Gastrocnemius medialis (tissue), 4 donors: ENCODE results near the gene RBP7. TPM values are rescaled to one million over a fixed set of nuclear protein-coding genes. Genes with fewer than 3 reads are reported as not detected.

Experiments
- ATAC-seq, 2 donors: fragments of 150-250 bp; one replicate each; pipeline ENCODE4 v1.9.1; 2016
- DNase-seq, 2 donors: peaks; one replicate each; pipeline ENCODE4 v3.0.0-alpha.2; 2019
- H3K27ac ChIP-seq, 4 donors: fragments of 200-600 bp; sonication (generic); 1 replicate in 1 of 4; 2 replicates in 3 of 4; pipeline ENCODE4 v1.5.1; 2016 to 2018; ENCODE audit warnings: mild to moderate bottlenecking in 2 of 4, moderate library complexity in 1 of 4
- H3K27me3 ChIP-seq, 3 donors: fragments of 200-600 bp; sonication (generic) in 2 of 3; 1 replicate in 1 of 3; 2 replicates in 2 of 3; pipeline versions ENCODE4 v1.5.1 to v1.6.0; 2016 to 2019; ENCODE audit warnings: mild to moderate bottlenecking in 1 of 3, moderate library complexity in 1 of 3
- H3K36me3 ChIP-seq, 2 donors: fragments of 200-600 bp; sonication (generic) in 1 of 2; one replicate each; pipeline ENCODE4 v1.5.1; 2017 to 2018
- H3K4me1 ChIP-seq, 2 donors: fragments of 200-600 bp; sonication (generic) in 1 of 2; one replicate each; pipeline ENCODE4 v1.5.1; 2016 to 2017; ENCODE audit warnings: mild to moderate bottlenecking in 2 of 2
- H3K4me3 ChIP-seq, 4 donors: fragments of 200-600 bp; sonication (generic) in 3 of 4; 1 replicate in 1 of 4; 2 replicates in 3 of 4; pipeline ENCODE4 v1.5.1; 2016 to 2019; ENCODE audit warnings: mild to moderate bottlenecking in 2 of 4
- H3K9me3 ChIP-seq, 3 donors: fragments of 200-600 bp; sonication (generic) in 2 of 3; 1 replicate in 1 of 3; 2 replicates in 2 of 3; pipeline ENCODE4 v1.5.1; 2016 to 2019
- POLR2A ChIP-seq, 2 donors: fragments of 450-650 bp; IDR thresholded peaks; one replicate each; pipeline ENCODE4 v1.6.1; 2017; ENCODE audit warnings: antibody characterized with exemption in 2 of 2, mild to moderate bottlenecking in 2 of 2, moderate library complexity in 2 of 2
- in situ Hi-C, 4 donors: fragments of 200-750 bp; cut with MboI; loops; one replicate each; pipeline versions ENCODE4 v1.15.0 to v1.8.0; 2017; ENCODE audit warnings: low sequenced_read_pairs in 4 of 4
- intact Hi-C: fragments of 100-400 bp; cut with DNase I; formaldehyde crosslinking; loops from one replicate; pipeline ENCODE4 v1.15.1; 2023; ENCODE audit warnings: low total_unique reads
- total RNA-seq, 4 donors: library from RNA; depleted of rRNA; stranded (reverse); fragments of >200 nt; gene quantifications; one replicate each; pipeline versions ENCODE4 v1.1.0 to v1.2.3, GENCODE V29; 2016
- TF ChIP-seq, protein P1 (sequence below), 5 experiments: fragments of 450-650 bp in 3 of 5; fragments of 200-600 bp in 2 of 5; sonication (generic) in 2 of 5; IDR thresholded peaks in 4 of 5; conservative IDR thresholded peaks in 1 of 5; 1 replicate in 4 of 5; 2 replicates in 1 of 5; pipeline ENCODE4 v1.5.1; 2016 to 2019; ENCODE audit warnings: antibody characterized with exemption in 5 of 5, mild to moderate bottlenecking in 3 of 5, moderate library complexity in 3 of 5

The RBP7 gene
- 10 to 100 TPM in 2 of 4 donors, 1 to 10 TPM in 2; 7.9 to 19.2 (median 11.1) TPM for total RNA-seq

DNA sequence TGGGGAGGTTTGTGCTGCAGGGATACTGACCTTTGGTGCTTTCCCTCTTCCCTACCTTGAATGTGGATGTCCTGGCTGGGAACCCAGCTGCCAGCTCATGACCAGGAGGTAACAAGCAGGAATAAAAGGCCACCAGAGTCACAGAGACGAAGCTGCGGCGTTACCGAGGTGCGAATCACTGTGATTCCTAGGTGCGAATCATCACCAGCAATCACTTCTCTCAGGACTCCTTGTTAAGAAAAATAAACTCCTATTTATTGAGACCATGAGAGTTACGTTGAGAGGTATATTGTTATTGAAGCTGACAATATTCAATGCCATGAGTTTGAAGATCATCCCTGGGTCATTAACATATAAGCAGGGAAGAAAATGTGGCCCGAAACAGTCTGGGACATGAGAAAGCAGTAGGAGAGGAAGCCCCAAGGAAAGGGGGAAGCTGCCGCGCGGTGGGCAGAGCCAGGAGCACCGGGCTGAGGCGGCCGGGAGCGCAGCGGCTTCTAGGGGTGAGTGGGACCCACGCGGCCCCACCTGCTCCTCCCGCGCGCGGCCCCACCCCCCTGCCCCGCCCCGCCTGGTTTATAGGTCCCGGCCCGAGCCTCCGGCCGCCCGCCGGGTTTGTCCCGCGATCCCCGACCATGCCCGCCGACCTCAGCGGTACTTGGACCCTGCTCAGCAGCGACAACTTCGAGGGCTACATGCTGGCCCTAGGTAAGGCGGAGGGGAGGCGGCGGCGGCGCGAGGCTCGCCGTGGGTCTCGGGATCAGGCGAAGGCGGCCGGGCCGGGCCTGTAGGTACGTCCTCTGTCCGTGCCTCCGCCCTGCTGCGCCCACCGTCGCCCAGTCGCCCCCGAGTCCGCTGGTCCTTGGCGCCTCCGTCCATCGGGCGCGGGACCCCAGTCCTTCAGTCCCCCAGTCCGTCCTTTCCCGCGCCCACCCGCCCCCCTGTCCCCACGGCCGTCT is at the start of gene RBP7:
Gene RBP7, plus strand, starts transcription at position 605 of the 959 bp plus-strand sequence. Its CDS starts 31 bp downstream, at position 636.
- H3K9me3 ChIP-seq = no peaks in the 10 kb centered on the region
- intact Hi-C loops (no loop called here), in situ Hi-C loops (no loop called here)
- H3K4me3 ChIP-seq = peak within 1 kb of the TSS; percentile 52 to 69 (median 60)
- peaks cover 30 to 42% (median 34%) of the 10 kb centered on the region in 3 donors for H3K27me3 ChIP-seq
- TF ChIP-seq POLR2A (IDR thresholded peaks at IDR 0.05) = peak in 1 of 2 donors; percentile 23
- TF ChIP-seq, protein P1, sequence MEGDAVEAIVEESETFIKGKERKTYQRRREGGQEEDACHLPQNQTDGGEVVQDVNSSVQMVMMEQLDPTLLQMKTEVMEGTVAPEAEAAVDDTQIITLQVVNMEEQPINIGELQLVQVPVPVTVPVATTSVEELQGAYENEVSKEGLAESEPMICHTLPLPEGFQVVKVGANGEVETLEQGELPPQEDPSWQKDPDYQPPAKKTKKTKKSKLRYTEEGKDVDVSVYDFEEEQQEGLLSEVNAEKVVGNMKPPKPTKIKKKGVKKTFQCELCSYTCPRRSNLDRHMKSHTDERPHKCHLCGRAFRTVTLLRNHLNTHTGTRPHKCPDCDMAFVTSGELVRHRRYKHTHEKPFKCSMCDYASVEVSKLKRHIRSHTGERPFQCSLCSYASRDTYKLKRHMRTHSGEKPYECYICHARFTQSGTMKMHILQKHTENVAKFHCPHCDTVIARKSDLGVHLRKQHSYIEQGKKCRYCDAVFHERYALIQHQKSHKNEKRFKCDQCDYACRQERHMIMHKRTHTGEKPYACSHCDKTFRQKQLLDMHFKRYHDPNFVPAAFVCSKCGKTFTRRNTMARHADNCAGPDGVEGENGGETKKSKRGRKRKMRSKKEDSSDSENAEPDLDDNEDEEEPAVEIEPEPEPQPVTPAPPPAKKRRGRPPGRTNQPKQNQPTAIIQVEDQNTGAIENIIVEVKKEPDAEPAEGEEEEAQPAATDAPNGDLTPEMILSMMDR (IDR thresholded peaks at IDR 0.05 in 4 of 5, conservative IDR thresholded peaks at IDR 0.05 in 1 of 5) = no peak
- H3K36me3 ChIP-seq = no peaks in the 10 kb centered on the region
- DNase-seq (no peak), ATAC-seq (peak; percentile 46 to 56)
- peak within 1 kb of the TSS; percentile 50 to 64 (median 56) for H3K27ac ChIP-seq
- H3K4me1 ChIP-seq = peaks cover 5 to 15% of the 10 kb centered on the region in 2 donors

DNA sequence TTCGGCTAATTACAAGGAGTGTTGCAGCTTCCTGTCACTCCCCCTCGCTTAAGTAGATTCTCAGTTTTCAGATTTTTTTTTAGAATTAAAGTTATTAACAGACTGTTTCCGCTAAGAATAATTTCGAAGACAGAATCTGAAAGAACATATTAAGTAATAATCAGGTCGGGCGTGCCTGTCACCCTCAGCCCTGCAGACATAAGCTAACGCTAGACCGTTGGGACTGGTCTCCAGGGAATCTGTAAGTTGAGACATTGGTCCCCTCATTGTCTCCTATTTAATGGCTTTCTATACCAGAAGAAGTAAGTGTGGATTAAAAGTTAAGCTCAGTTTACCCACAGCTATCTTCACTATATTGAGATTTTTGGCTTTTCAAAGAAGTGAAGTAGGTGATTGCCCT is 39.3 kb upstream of the RBP7 start:
- no peak for ATAC-seq
- intact Hi-C loops (no loop called here), in situ Hi-C loops (no loop called here)

DNA sequence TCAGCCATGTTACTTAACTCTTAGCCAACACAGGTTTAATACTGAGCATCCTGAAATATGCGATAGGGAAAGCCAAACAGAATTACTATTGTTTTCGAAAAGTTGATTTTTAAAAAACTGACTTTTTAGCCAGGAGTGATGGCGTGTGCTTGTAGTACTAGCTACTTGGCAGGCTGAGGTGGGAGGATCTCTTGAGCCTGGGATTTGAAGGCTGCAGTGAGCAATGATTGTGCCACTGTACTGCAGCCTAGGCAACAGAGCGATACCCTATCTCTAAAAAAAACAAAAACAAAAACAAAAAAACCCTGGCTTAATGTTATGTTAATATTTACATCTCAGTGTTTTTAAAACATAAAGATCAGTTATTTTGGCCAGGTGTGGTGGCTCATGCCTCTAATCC is 37.0 kb upstream of the RBP7 start:
- peaks cover 0 to 6% of the 10 kb centered on the region in 2 donors for H3K4me1 ChIP-seq
- TF ChIP-seq, protein P1 (IDR thresholded peaks at IDR 0.05 in 4 of 5, conservative IDR thresholded peaks at IDR 0.05 in 1 of 5) = no peak
- TF ChIP-seq POLR2A (IDR thresholded peaks at IDR 0.05) = no peak
- no peaks in the 10 kb centered on the region for H3K9me3 ChIP-seq
- intact Hi-C loops = no loop called here
- H3K27ac ChIP-seq = no peak overlapping the region
- in situ Hi-C loops = no loop called here
- ATAC-seq (no peak), DNase-seq (no peak)
- H3K36me3 ChIP-seq = no peaks in the 10 kb centered on the region
- H3K4me3 ChIP-seq = no peak overlapping the region
- no peaks in the 10 kb centered on the region for H3K27me3 ChIP-seq

More for the DNA sequence above, 39.3 kb upstream of the RBP7 start:
- H3K36me3 ChIP-seq = no peaks in the 10 kb centered on the region
- H3K4me1 ChIP-seq = peaks cover 0 to 6% of the 10 kb centered on the region in 2 donors
- no peak overlapping the region for H3K27ac ChIP-seq
- no peaks in the 10 kb centered on the region for H3K9me3 ChIP-seq
- DNase-seq = no peak
- H3K27me3 ChIP-seq = no peaks in the 10 kb centered on the region
- no peak overlapping the region for H3K4me3 ChIP-seq
- TF ChIP-seq, protein P1 (IDR thresholded peaks at IDR 0.05 in 4 of 5, conservative IDR thresholded peaks at IDR 0.05 in 1 of 5) = no peak
- no peak for TF ChIP-seq POLR2A (IDR thresholded peaks at IDR 0.05)

DNA sequence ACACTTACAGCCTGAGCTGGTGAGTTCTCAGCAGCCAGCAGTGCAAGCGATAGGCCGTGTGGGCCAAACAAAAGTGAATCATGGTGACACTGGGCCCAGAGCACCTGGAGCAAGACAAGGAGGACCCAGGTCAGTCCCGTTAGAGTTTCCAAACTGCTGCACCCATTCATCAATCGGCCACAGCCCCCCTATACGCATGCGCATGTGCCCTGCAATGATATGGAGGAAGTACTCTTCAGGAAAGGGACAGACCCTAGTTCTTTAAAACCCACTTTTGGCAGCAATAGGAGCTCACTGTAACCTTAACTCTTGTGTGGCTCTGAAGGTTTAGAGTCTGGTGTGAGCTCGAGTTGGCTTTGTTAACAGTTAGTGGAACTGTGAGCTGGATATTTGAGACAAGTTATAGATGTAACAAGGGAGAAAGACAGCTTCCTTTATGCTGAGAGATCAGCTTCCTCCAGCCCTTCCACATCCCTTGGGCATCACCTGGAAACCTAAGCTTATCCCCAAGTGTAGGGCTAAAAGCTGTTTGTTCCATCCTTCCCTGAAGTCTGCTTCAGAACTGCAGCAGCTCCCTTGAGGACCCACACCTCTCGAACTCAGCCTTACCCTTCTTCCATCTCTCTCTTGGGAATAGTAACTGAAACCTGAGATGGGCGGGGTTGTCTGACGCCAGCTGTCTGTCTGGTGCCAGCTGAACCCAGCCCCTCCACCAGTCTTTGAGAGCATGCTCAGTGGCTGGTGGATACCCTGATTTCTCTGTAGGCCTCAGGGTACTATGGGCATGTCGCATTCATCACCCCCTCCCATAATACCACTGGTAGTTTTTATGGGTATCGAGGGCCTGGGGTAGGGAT is 36.1 kb upstream of the RBP7 start:
- intact Hi-C loops = no loop called here
- Histone ChIP-seq H3K4me1 (peaks cover 0 to 6% of the 10 kb centered on the region in 2 donors), H3K27me3 (no peaks in the 10 kb centered on the region), H3K27ac (no peak overlapping the region), H3K9me3 (no peaks in the 10 kb centered on the region), H3K4me3 (no peak overlapping the region), H3K36me3 (no peaks in the 10 kb centered on the region)
- TF ChIP-seq POLR2A (IDR thresholded peaks at IDR 0.05) = no peak
- TF ChIP-seq, protein P1 (IDR thresholded peaks at IDR 0.05 in 4 of 5, conservative IDR thresholded peaks at IDR 0.05 in 1 of 5) = no peak
- DNase-seq (no peak), ATAC-seq (peak in 1 of 2 donors; percentile 33)
- in situ Hi-C loops = no loop called here
